GM20431 (cell line): ENCODE measurements around the gene SLC1A5.
"Not testable (repeated sequence)": the region's sequence is repeated elsewhere in the genome, so short reads cannot be mapped to it uniquely, and the experiment has no call there.

Experiments
- in situ Hi-C: fragments of 300-500 bp; cut with MseI, MboI; formaldehyde crosslinking; loops from one replicate; pipeline ENCODE4 v1.15.0; 2020; ENCODE audit warnings: low sequenced_read_pairs; ENCODE audit not compliant: unreplicated experiment

The SLC1A5 gene

GRCh38 chr19:46788262-46788967, at the start of gene SLC1A5:
SLC1A5 (minus strand) TSS chr19:46788594; CDS start chr19:46787965, 629 bp downstream.
- in situ Hi-C loops: no loop called here

GRCh38 chr19:46838160-46838559, 49.8 kb upstream of the SLC1A5 start:
- in situ Hi-C loops: no loop called here

- in situ Hi-C loops: no loop called here
Measured at GRCh38 chr19:46834984-46835383, 46.6 kb upstream of the SLC1A5 start.

GRCh38 chr19:46834121-46834520, 45.7 kb upstream of the SLC1A5 start:
- in situ Hi-C loops: no loop called here

GRCh38 chr19:46830864-46831263, 42.5 kb upstream of the SLC1A5 start:
- in situ Hi-C loops: no loop called here

DNA sequence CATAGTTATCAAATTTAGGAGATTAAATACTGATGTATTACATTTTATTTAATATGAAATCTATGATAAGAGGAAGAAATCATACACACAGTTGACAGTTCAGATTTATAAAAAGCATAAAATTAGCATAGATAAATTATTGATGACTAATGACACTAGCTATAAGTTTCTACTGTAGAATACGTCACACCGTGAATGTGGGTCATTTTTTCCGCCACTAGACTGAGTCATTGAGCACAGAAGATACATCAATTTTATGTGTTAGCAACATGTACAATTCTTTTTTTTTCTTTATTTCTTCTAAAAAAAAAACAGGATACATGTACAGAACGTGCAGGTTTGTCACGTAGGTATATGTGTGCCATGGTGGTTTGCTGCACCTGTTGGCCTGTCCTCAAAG, 40.1 kb upstream of the SLC1A5 start:
- in situ Hi-C loops: no loop called here

DNA sequence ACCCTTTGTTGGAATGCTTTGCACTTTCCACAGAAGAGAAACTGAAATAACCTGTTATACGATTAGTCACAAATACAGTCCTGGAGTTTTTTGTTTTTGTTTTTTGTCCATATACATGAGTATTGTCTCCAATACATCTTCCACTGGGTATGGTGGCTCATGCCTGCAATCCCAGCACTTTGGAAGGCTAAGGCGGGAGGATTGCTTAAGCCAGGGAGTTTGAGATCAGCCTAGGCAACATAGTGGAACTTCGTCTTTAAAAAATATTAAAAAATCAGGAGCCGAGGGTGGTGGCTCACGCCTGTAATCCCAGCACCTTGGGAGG, 37.3 kb upstream of the SLC1A5 start:
- in situ Hi-C loops: no loop called here

DNA sequence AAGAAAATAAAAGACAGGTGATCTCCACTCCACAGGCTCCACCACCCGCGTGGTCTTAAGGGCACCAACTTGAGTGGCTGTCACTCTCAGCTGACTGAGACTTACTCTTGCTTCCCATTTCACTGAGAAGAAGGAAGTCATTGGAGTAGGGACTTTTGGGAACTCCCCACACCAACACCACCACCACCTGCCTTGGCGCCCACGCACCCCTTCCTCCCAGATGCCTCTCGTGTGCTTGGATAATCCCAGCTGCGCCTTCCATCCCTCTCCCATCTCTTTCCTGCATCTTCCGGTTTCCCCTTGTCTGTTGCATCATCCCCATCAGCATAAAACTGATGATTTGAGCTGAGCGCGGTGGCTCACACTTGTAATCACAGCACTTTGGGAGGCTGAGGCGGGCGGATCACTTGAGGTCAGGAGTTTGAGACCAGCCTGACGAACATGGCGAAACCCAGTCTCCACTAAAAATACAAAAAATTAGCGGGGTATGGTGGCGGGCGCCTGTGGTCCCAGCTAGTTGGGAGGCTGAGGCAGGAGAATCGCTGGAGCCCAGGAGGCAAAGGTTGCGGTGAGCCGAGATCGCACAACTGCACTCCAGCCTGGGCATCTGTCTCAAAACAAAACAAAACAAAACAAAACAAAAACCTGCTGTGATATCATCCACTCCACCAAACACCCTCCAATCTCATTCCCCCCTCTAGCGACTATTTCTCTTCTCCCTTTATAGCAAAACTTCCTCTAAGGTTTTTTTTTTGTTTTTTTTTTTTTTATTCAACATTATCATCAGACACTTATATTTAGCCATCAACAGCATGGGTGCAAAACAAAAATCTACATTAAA, 36.7 kb upstream of the SLC1A5 start:
- in situ Hi-C loops: no loop called here

DNA sequence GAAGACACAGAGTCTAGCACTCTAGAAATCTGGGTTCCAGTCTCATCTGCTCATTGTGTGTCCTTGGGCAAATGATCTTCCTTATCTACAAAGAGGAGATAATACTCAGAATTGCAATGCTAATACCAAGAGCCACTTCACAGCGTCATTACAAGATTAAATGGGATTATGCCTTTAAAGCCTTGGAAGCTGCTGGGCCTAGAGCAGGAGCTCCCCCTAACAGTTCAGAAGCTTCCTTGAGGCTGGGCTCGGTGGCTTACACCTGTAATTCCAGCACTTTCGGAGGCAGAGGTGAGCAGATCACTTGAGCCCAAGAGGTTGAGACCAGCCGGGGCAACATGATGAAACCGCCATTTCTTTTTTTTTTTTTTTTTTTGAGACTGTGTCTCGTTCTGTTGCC, 34.7 kb upstream of the SLC1A5 start:
- in situ Hi-C loops: no loop called here

DNA sequence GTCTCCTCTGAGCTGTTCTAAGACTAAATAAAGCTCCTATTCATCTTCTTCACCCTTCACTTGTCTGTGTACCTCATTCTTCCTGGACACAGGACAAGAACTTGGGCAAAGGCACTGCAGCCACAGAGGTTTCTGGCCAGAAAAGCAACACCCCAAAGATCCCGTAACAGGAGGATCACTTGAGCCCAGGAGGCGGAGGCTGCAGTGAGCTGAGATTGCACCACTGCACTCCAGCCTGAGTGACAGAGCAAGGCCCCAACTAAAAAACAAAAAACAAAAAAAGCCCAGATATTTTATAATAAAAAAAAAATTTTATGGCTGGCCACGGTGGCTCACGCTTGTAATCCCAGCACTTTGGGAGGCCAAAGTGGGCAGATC, 34.0 kb upstream of the SLC1A5 start:
- in situ Hi-C loops: not testable (repeated sequence)

GRCh38 chr19:46821512-46822409, 33.4 kb upstream of the SLC1A5 start:
- in situ Hi-C loops: no loop called here

DNA sequence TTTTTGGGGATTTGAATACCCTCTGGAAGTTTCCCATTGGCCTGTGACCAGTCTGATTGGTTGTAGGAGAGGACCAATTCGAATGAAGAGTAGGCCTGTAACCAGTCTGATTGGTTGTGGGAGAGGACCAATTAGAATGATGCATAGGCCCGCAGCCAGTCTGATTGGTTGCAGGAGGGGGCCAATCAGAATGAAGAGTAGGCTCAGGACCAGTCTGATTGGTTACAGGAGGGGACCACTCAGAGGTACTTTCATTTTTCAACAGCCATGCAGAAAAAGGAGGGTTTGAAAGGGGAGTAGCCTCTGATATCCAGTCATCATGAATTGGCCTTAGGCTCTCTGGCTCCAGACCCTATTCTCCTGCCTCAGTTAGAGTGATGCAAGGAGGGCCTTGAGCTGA, 30.4 kb upstream of the SLC1A5 start:
- in situ Hi-C loops: no loop called here

GRCh38 chr19:46815833-46816627, 27.6 kb upstream of the SLC1A5 start:
- in situ Hi-C loops: no loop called here

DNA sequence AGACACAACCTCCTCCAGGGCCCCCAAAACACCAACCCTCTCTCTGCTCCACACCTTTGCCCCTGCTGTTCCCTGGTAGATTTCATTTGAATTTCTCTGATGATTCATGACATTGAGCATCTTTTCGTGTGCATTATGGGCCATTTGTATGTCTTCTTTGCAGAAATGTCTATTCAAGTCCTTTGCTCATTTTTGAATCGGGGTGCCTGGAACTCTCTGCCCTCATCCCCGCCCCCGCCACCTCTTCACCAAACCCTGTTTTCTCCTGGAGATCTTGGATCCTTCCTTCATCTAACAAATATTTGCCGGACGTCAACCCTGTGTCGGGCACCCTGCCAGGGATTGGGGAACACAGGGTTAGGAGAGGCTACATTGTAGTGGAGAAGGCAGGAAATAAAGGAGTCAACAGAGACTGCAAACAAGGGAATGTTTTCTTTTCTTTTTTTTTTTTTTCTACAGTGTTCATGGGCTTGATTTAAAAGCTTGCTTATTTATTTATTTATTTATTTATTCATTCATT, 25.5 kb upstream of the SLC1A5 start:
- in situ Hi-C loops: no loop called here

DNA sequence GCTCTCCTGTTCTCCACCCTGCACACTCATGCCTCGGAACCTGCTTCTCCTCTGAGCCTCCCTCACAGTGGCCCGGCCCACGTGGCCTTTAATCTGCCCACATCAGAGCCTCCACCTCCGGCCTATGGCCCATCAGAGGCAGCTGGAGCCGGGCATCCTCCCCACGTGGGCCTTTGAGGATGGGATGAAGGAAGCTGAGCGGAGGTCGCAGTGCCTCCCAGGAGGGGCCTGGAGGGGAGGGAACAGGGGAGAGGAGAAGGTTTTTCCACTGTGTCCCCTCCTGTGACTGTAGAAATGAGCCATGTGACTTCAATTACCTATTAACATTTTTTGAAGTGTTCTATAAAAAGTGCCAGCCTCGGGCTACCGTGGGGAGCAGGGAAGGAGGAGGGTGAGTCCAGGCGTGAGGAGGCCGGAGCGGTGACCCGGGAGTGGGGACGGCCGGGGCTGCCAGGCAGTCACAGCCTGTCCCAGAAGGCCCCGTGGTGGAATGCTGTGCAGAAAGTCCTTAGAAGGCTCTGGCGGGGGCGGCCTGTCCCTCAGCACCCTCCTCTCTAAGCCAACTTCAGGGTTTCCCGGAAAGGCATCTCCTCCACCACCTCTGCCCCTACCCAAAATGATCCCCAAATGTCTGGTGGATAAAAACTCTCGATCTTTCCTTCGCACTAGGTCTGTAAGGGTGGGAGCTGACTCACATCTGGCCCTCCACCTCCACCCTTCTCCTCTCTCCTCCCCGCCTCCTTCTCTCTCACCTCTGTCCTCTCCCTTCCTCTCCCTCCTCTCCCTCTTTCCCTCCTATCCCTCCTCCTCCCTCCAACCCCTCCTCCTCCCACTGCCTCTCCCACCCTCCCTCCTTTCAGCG, 24.8 kb upstream of the SLC1A5 start:
- in situ Hi-C loops: no loop called here

DNA sequence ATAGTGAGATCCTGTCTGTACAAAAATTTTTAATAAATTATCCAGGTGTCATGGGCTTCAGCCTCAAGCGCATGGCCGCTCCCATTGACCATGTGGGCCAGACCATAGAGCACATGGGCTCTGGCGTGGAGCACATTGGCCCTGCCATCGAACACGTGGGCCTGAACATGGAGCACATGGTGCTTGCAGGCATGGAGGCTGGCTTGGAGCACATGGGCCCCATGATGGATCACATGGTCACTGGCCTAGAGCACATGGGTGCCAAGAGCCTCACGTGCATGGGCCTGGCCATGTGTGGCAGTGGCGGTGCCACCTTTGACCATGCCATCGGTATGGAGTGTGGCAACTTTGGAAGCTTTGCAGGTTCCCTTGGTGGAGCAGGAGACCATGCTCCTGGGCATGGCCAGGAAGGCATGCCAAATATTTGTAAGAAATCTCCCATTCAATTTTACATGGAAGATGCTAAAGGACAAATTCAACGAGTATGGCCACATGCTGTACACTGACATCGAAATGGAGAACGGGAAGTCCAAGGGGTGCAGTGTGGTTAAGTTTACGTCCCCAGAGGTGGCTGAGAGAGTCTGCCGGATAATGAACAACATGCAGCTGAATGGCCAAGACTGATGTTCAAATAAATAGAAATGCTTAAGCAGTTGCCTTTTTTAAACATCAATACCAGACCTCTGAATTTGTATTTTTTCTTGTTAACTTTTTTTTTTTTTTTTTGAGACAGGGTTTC, 21.3 kb upstream of the SLC1A5 start:
- in situ Hi-C loops: no loop called here

DNA sequence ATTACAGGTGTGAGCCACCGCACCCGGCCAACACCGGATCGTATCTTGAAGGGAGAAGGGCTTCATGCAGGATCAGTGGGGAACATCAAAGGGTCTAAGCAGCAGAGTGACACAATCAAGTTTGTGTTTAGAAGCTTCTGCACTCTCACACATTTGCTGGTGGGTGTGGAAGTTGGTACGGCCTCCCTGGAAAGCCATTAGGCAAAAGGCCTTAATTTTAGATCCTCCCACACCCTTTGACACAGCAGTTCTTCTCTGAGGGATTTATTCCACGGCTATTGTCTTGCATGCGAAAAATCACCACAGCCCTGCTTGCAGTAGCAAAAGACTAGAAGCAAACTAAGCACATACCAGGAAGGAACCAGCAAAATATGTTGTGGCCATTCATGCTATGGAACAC, 18.3 kb upstream of the SLC1A5 start:
- in situ Hi-C loops: no loop called here

DNA sequence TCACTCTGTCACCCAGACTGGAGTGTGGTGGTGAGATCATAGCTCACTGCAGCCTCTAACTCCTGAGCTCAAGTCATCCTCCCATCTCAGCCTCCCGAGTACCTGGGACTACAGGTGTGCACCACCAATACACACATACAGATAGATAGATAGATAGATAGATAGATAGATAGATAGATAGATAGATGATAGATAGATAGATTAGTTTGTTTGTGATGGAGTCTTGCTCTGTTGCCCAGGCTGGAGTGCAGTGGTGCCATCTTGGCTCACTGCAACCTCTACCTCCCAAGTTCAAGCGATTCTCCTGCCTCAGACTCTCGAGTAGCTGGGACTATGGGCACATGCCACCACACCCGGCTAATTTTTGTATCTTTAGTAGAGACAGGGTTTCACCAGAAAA, 16.0 kb upstream of the SLC1A5 start:
- in situ Hi-C loops: not testable (repeated sequence)
